NCI-H2029 treated with DMSO at 0.1 percent for 48 hours (cell line): ENCODE results near the gene TSR1.
"Not testable (repeated sequence)": the region's sequence is repeated elsewhere in the genome, so short reads cannot be mapped to it uniquely, and the experiment has no call there.

Experiments used
- DNase-seq: peaks from one replicate; lab custom pipeline; 2025; lab: John Stamatoyannopoulos, UW

Gene TSR1

DNA sequence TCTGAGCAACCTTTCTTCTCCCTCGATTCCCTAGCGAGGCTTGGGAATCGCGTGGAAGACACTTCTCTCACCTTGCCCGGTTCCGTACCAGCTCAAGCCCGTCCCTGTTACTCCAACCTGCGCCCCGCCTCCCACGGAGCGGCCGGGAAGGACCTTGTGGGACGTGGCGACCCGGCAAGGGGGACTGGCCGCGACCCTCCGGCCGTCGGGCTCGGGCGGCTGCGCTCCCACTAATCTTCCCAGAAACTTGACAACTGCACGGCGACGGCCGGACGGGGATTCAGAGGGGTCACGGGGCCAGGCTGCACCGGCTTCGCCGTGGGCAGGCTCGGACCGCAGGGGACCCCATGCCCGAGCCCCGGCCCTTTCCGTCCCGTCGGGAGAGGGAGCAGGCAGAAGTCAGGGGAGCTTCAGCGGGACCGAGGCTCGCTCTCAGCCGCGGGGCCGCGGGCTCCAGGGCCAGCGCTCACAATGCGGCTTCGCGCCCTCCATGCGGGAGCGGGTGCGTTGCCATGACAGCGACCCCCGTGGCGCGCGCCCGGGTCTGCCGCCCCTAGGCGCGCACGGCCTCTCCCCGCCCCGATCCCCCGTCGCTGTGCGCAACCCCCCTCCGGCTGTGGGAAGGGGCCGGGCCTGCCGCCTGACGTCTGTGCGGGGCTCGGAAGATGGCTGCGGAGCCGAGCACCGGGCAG, 741 bp upstream of the TSR1 start, which contains the start of gene SGSM2:
TSS of gene SGSM2 (plus strand) at position 650 of the 692 bp plus-strand sequence. CDS start 188 bp downstream, outside the sequence.
- DNase-seq = peak; percentile 0

DNA sequence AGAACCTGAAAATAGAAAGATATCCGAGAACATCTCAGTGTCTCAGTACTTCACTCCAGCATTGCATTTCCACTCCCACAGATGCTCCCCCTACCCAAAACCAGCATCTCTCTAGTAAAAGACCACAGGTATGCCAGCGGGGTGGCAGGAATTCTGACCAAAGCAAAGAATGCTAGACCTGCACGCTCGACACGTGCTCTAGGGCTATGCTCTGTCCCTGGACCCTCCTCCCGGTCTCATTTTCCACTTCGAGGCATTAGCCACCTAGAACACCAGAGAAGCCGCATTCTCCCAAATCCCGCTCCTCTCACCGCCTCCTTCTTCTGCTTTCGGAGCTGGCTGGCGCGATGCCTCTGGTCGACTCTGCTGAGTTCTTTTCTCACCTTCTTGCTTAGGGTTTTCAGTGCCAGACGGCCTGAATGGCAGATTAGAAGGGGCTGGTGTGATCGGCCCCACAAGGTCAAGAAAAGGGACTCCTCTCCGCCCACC, 487 bp downstream of the TSR1 start:
- DNase-seq = no peak

GRCh38 chr17:2331303-2331702, 5.0 kb downstream of the TSR1 start:
- DNase-seq = no peak

DNA sequence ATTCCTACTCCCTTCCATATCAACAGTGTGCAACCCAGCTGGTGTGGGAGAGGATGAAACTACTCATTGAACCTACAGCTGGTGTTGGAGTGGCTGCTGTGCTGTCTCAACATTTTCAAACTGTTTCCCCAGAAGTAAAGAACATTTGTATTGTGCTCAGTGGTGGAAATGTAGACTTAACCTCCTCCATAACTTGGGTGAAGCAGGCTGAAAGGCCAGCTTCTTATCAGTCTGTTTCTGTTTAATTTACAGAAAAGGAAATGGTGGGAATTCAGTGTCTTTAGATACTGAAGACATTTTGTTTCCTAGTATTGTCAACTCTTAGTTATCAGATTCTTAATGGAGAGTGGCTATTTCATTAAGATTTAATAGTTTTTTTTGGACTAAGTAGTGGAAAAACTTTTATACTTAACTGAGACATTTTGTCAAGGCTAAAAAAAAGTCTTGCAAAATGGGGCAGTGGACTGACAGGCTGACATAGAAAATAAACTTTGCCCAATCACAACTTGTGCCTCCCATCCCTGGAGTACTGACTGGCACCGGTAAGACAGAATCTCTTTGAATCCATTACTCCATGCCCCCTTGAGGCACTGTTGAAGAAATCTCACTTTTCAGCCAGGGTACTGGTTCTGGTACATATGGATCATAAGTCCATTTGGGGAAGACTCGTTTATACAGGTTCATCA, 12.5 kb downstream of the TSR1 start:
- DNase-seq = no peak

GRCh38 chr17:2321399-2321798, 14.9 kb downstream of the TSR1 start:
- no peak for DNase-seq

DNA sequence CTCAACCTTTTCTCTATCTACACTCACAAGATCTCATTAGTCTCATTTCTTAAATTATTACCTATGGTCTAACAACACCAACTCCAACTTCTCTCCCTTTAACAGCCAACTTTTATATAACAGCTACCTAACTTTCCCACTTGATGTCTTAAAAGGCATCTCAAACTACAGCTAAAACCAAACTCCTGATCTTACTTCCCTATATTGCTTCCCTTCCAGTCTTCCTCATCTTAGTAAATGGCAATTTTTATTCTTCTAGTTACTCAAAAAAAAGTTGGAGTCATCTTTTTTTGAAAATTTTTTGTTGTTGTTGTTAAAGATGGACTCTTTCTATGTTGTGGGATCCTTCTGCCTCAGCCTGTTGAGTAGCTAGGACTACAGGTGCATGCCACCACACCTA, 17.2 kb downstream of the TSR1 start:
- no peak for DNase-seq

GRCh38 chr17:2317796-2318195, 18.5 kb downstream of the TSR1 start:
- no peak for DNase-seq

- not testable (repeated sequence) for DNase-seq
These were observed 19.4 kb downstream of the TSR1 start for GRCh38 chr17:2316916-2317205.

DNA sequence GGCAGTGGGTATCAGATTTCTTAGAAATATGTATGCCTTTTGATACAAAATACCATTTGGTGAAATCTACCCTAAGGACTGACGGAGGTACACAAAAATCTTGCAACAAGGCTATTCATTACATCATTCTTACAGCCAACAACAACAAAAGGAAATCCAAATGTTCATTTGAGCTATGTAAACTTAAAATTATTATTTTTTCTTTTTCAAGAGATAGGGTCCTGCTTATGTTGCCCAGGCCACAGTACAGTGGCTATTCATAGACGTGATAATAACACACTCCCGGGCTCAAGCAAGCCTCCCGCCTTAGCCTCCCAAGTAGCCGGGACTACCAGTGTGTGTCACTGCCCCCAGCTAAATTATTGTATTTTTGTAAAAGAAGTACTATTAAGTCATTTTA, 23.5 kb downstream of the TSR1 start:
- no peak for DNase-seq

DNA sequence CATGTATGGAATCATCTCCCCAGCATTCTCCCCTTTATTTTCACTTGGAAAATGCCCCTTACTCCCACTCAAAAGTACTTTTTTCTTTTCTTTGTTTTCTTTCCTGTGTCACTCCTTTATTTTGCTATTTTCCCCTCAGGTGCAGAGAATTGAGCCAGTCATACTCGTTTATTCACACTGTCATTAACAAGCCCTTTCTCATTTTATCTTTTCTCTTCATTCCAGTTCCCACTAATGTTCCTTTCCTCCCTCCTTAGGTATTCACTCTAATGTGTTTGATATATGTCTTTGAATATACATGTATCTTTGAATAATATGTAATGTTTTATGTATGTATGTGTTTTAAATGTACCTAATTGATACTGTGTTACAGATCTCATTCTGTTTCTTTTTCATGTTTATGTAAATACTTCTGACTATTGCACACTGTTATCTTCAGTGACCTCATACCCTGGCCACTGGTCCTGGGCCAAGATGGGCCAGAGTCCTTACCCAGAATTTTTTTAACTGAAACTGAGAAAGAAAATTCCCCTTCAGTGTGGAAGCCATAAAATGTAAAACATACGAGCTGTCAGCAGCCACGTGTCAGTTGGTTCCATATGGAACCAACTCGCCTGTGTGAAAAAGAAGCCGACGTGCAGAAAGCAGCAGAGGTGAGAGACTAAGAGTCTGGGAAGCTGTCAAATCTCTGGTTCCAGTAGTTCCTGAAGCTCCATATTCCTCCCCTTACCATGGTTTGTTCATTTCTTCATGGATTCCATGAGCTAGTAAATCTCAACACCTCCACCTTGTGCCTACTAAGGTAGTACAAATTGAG, 26.7 kb downstream of the TSR1 start:
- no peak for DNase-seq

DNA sequence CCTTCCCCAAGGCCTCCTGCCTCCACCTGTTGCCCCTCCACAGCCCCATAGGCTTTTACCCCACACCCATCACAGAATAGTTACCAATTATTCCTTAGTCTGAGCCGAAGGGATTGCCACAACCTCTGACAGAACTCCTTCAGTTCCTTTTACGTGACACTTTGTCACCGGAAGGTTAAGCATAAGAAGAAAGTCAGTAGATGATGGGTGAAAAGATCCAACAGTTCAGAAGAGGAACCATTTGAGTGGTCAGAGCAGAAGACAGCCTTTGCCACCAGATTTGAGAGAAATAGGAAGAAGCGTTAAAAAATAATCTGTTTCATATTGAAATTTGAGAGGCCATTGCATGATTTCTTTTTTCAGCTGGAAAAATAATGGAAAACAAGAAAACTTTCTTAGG, 31.3 kb downstream of the TSR1 start:
- no peak for DNase-seq

DNA sequence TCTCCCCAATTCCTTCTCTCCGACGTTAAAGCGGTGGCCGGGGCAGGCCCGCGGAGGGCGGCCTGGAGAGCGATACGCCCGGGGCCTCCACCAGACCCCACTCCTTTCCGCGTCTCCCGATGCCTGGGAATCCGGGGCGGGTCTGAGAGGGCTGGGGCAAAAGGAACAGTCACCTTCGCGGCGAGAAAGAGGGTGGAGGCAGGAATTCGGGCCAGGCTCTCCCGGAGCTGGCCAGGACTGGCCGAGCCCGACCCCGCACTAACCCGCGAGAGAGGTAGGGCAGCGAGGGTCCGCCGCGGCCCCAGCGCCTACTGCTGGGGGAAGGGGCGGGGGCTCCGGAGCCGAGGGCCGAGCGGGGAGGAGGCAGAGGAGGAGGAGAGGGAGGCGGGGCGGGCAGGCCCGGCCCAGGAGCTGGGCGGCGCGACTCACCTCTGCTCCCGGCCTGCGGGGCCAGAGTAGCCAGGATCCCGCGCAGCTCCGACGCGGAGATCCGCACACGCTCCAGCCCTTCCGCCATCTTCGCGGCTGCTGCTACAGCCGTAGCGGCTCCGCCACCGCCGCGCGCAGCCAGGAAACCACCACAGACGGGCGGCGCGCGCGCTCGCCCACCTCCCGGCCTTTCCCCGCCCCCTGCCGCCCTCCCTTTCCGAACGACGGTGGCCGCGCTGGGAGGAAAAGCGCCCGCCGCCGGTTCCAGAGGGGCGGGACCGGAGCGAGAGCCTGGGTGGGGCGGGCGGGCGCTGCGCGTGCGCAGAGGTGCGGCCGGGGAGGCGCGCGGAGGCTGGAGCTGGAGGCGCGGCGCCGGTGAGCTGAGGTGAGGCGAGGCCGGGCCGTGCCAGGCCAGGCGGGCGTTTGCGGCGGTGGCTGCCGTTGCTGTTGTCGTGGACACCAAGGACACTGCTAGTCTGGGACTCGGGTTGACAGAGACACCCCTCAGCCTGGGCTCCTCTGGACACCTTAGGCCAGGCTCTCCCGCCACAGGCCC, 32.8 kb downstream of the TSR1 start, which contains the start of the genes SMG6 and SRR:
TSS of gene SMG6 (minus strand) at position 582 of the 985 bp plus-strand sequence. CDS start at position 517, 65 bp downstream.
TSS of gene SRR (plus strand) at position 747 of the 985 bp plus-strand sequence. CDS start 11,611 bp downstream, outside the sequence.
- peak; percentile 7 for DNase-seq

DNA sequence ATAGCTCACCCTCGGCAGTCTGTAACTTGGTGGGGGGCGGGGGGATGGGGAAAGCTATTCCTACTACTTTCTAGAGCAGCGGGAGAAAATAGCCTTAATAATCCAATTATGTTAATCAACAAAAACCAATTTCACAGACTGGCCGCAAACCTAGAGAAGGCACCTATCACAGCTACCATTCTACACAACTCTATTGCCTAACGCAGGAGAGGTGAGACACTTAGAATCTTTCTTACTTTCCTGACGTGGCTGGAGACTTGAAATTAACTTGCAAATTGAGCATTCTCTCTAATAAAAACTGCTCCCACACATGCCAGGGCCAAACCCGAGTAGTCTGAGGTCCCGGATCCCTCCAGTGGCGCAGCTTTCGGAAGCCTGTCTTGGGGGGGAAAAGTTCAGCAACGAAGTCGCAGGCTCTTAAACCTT, 33.5 kb downstream of the TSR1 start:
- DNase-seq = no peak

- no peak for DNase-seq
These were observed 36.5 kb downstream of the TSR1 start for GRCh38 chr17:2299756-2300155.

- DNase-seq = no peak
These were observed 37.1 kb downstream of the TSR1 start for GRCh38 chr17:2299136-2299535.

DNA sequence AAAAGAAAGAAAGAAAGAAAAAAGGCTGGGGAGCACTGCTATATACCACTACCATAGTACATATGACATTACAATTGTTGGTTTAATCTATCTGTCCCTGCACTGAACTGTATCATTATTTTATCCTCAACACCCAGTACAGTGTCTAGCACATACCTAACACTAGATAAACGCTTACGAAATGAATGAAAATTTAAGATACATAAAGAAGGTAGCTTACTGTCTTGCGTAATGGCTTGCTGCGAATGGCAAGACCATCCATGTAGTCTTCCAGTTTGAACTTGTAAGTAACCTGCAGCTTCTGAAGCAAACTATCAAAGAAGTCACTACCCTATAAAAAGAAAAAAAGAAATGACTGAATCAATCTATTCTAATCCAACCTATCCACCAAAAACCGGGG, 39.2 kb downstream of the TSR1 start:
- DNase-seq = no peak

GRCh38 chr17:2295575-2295974, 40.7 kb downstream of the TSR1 start:
- no peak for DNase-seq

- no peak for DNase-seq
These were observed 44.2 kb downstream of the TSR1 start for GRCh38 chr17:2292100-2292499.

DNA sequence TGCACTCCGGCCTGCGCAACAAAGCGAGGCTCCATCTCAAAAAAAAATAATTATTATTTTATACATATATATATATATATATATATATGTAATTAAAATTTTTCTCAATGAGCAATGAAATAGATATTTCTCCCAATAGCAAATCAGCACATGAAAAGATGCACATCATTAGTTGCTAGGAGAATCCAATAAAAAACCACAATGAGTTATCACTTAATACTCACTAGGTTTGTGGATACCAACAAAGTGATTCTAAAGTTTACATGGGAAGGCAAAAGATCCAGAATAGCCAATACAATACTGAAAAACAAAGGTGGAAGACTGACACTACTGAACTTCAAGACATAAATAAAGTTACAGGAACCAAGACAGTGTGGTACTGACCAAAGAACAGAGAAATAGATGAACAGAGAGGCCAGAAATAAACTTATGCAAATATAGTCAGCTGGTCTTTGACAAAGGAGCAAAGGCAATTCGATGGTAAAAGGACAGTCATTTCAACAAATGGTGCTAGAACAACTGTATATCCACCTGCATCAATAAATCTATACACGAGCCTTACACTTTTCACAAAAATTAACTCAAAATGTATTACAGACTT, 46.3 kb downstream of the TSR1 start:
- DNase-seq = no peak

- DNase-seq = no peak
These were observed 53.0 kb downstream of the TSR1 start for GRCh38 chr17:2283302-2283701.
